Karpas-422 (cell line): ENCODE results near the gene ATF6B. TPM values are rescaled to one million over a fixed set of nuclear protein-coding genes. Genes with fewer than 3 reads are reported as not detected.
A peak's percentile ranks its signal among the peaks of the same experiment; 100 is the strongest.

Experiments used
- DNase-seq: peaks from one replicate; pipeline ENCODE4 v3.0.0-alpha.2; 2015
- H2AFZ ChIP-seq: fragments of 200-600 bp; sonication (generic); 2 replicates; pipeline ENCODE4 v1.6.1; 2014; ENCODE audit warnings: antibody characterized with exemption, low read length, mixed read lengths
- H3K27ac ChIP-seq: fragments of 200-600 bp; sonication (generic); 2 replicates; pipeline ENCODE4 v1.5.1; 2014; ENCODE audit warnings: mild to moderate bottlenecking, low read length, moderate library complexity
- H3K27me3 ChIP-seq: fragments of 200-600 bp; sonication (generic); 2 replicates; pipeline ENCODE4 v1.6.1; 2014; ENCODE audit warnings: low read length, mixed read lengths
- H3K36me3 ChIP-seq: fragments of 200-600 bp; sonication (generic); 2 replicates; pipeline ENCODE4 v1.6.1; 2014; ENCODE audit warnings: low read length, mixed read lengths; ENCODE audit not compliant: insufficient read depth
- H3K4me1 ChIP-seq: fragments of 200-600 bp; sonication (generic); 2 replicates; pipeline ENCODE4 v1.6.1; 2014; ENCODE audit warnings: mild to moderate bottlenecking, low read length, mixed read lengths
- H3K4me2 ChIP-seq: fragments of 200-600 bp; sonication (generic); 2 replicates; pipeline ENCODE4 v1.6.1; 2014; ENCODE audit warnings: low read length, low read depth, mild to moderate bottlenecking; ENCODE audit not compliant: poor library complexity, severe bottlenecking
- H3K4me3 ChIP-seq: fragments of 200-600 bp; sonication (generic); 2 replicates; pipeline ENCODE4 v1.5.1; 2014; ENCODE audit warnings: mild to moderate bottlenecking, antibody characterized with exemption, low read length, mixed read lengths
- H3K79me2 ChIP-seq: fragments of 200-600 bp; sonication (generic); 2 replicates; pipeline ENCODE4 v1.6.1; 2014; ENCODE audit warnings: mild to moderate bottlenecking, low read length, mixed read lengths
- H3K9ac ChIP-seq: fragments of 200-600 bp; sonication (generic); 2 replicates; pipeline ENCODE4 v1.6.0; 2014; ENCODE audit warnings: low read length
- H3K9me2 ChIP-seq: fragments of 200-600 bp; sonication (generic), shearing (Covaris generic); replicated peaks from 2 replicates; pipeline ENCODE4 v1.6.0; 2014; ENCODE audit warnings: mild to moderate bottlenecking, low read length, moderate library complexity; ENCODE audit not compliant: insufficient read depth
- H3K9me3 ChIP-seq: fragments of 300-700, 200-600 bp; sonication (generic); 2 replicates; pipeline ENCODE4 v1.6.1; 2014; ENCODE audit warnings: low read length, mixed read lengths
- H4K20me1 ChIP-seq: fragments of 200-600 bp; sonication (generic); 2 replicates; pipeline ENCODE4 v1.6.1; 2014; ENCODE audit warnings: mild to moderate bottlenecking, antibody characterized with exemption, low read length, low read depth; ENCODE audit not compliant: insufficient read depth
- total RNA-seq: library from RNA; depleted of rRNA; stranded (reverse); fragments of >200 nt; shearing (Covaris generic); gene quantifications from 2 replicates; pipeline ENCODE4 v1.2.3, GENCODE V29; 2014; ENCODE audit warnings: low replicate concordance

Gene ATF6B
- total RNA-seq, 1 experiment from 2014 or later: 51.3 TPM

DNA sequence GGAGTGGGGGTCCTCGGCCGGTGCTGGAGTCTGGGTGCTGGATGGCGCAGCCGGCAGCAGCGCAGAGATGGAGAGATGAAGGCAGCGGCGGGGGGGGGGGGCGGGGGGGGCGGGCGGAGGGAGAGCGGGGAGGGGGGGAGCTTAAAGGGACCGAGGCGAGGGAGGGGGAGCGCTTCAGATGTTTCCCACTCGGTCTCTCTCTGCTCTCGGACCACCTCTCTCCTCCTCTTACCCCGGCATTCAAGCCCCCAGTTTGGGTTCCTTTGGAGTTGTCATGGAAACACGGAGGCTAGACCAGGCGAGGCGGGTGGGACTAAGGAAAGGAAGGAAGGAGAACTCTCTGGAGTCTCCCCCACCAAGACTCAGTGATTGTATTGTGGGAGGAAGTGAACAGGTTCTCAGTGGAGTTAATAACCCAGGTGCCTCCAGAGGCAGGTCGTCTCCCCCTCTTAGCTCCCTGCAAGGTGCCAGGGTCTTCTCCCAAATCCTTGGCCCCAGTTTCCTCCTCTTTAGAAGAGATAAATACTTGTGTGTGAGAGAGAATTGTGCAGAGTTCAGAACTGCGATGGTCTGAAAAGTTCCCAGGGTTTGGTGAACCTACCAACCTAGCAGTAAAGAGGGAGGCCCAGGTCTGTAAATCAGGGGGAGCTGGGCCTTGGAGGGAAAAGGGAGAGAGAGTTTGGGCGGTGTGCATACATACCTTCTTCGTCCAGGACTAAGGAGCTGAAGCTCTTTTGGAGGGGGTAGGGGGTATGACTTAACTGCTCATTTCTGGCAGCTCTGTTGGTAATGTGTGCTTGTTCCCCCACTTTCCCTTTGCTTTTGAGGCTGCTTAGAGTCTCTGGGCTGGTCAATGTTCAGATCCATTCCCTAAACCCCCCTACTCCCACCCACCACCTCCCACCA lies 24.1 kb upstream of the ATF6B start, which contains the start of gene PRRT1:
TSS of gene PRRT1 (minus strand) at position 77 of the 906 bp plus-strand sequence. CDS start 112 bp downstream, outside the sequence.
- Histone ChIP-seq H3K79me2 (peaks cover 10% of the 10 kb centered on the region; the same call in 1 of the 2 replicates), H4K20me1 (no peaks in the 10 kb centered on the region), H2AFZ (no peak within 1 kb of the TSS), H3K27ac (no peak within 1 kb of the TSS), H3K4me3 (no peak within 1 kb of the TSS), H3K4me2 (peak within 1 kb of the TSS; percentile 80), H3K9me2 (no peaks in the 10 kb centered on the region), H3K27me3 (no peaks in the 10 kb centered on the region), H3K9ac (no peak within 1 kb of the TSS), H3K4me1 (peaks cover 22% of the 10 kb centered on the region), H3K9me3 (no peaks in the 10 kb centered on the region), H3K36me3 (no peaks in the 10 kb centered on the region)
- DNase-seq: no peak

- DNase-seq: no peak
- H3K27me3 ChIP-seq: no peaks in the 10 kb centered on the region
- no peak overlapping the region for H3K27ac ChIP-seq
- H3K36me3 ChIP-seq: no peaks in the 10 kb centered on the region
- H3K9me3 ChIP-seq: no peaks in the 10 kb centered on the region
- peaks cover 22% of the 10 kb centered on the region for H3K4me1 ChIP-seq
- H2AFZ ChIP-seq: no peak overlapping the region
- H4K20me1 ChIP-seq: no peaks in the 10 kb centered on the region
- H3K4me3 ChIP-seq: no peak overlapping the region
- H3K79me2 ChIP-seq: peaks cover 10% of the 10 kb centered on the region; the same call in 1 of the 2 replicates
- H3K9me2 ChIP-seq: no peaks in the 10 kb centered on the region
- H3K4me2 ChIP-seq: no peak overlapping the region
- no peak overlapping the region for H3K9ac ChIP-seq
These were observed 23.3 kb upstream of the ATF6B start for GRCh38 chr6:32151181-32151862.

- Histone ChIP-seq H3K9me3 (no peaks in the 10 kb centered on the region), H3K4me3 (no peak overlapping the region), H3K9me2 (no peaks in the 10 kb centered on the region), H3K4me1 (peaks cover 15% of the 10 kb centered on the region), H3K27me3 (no peaks in the 10 kb centered on the region), H3K27ac (no peak overlapping the region), H3K36me3 (no peaks in the 10 kb centered on the region), H3K4me2 (no peak overlapping the region), H3K9ac (no peak overlapping the region), H4K20me1 (no peaks in the 10 kb centered on the region), H3K79me2 (peaks cover 4% of the 10 kb centered on the region; the same call in 1 of the 2 replicates), H2AFZ (no peak overlapping the region)
- no peak for DNase-seq
These were observed 22.2 kb upstream of the ATF6B start for GRCh38 chr6:32149932-32150870.

GRCh38 chr6:32149092-32149755 lies 21.2 kb upstream of the ATF6B start:
- Histone ChIP-seq H3K9ac (no peak overlapping the region), H3K36me3 (no peaks in the 10 kb centered on the region), H2AFZ (no peak overlapping the region), H3K9me3 (no peaks in the 10 kb centered on the region), H3K4me2 (no peak overlapping the region), H3K79me2 (no peaks in the 10 kb centered on the region), H3K27me3 (no peaks in the 10 kb centered on the region), H4K20me1 (no peaks in the 10 kb centered on the region), H3K27ac (no peak overlapping the region), H3K9me2 (no peaks in the 10 kb centered on the region), H3K4me1 (peaks cover 11% of the 10 kb centered on the region), H3K4me3 (no peak overlapping the region)
- no peak for DNase-seq

GRCh38 chr6:32148289-32149091 lies 20.4 kb upstream of the ATF6B start:
- Histone ChIP-seq H2AFZ (no peak overlapping the region), H3K4me2 (no peak overlapping the region), H3K27me3 (no peaks in the 10 kb centered on the region), H3K27ac (no peak overlapping the region), H3K79me2 (no peaks in the 10 kb centered on the region), H3K9me2 (no peaks in the 10 kb centered on the region), H3K9ac (no peak overlapping the region), H4K20me1 (no peaks in the 10 kb centered on the region), H3K4me1 (peaks cover 8% of the 10 kb centered on the region), H3K4me3 (no peak overlapping the region), H3K9me3 (no peaks in the 10 kb centered on the region), H3K36me3 (no peaks in the 10 kb centered on the region)
- peak; percentile 44 for DNase-seq

DNA sequence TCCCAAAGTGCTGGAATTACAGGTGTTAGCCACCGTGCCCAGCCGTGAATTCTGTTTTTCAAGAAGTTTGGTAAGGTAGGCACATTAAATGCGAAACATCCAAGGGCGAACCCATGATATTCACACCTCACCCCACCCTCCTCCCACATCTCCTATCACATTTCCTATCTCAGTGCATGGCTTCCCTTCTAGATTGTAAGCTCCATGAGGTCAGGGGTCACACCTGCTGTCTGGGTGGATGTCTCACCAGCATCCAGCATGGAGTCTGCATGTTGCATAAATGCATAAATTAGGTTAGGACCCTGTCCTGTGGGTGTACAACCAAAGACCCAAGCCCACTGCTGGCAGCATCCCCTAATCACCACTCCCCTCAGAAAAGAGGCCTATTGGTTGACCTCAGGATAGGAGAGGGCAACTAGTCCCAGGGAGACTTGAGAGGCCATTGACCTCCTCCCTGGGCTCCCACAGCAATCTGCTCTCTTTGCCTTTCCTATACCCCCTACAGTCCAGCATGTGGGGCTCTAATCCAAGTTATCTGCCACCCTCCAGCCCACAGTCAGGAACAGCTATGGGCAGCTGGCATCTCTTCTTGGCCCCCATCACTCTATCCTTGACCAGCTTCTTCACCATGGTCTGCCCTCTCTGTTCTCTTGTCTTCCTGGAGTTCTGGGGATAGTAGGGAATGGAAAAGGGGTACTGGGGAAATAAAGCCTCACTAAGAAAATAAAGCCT lies 19.5 kb upstream of the ATF6B start:
- H3K27ac ChIP-seq: no peak overlapping the region
- H2AFZ ChIP-seq: no peak overlapping the region
- no peaks in the 10 kb centered on the region for H3K36me3 ChIP-seq
- H3K4me1 ChIP-seq: no peaks in the 10 kb centered on the region
- DNase-seq: no peak
- H3K27me3 ChIP-seq: no peaks in the 10 kb centered on the region
- no peaks in the 10 kb centered on the region for H3K9me2 ChIP-seq
- no peak overlapping the region for H3K9ac ChIP-seq
- no peaks in the 10 kb centered on the region for H3K79me2 ChIP-seq
- H4K20me1 ChIP-seq: no peaks in the 10 kb centered on the region
- no peak overlapping the region for H3K4me2 ChIP-seq
- H3K4me3 ChIP-seq: no peak overlapping the region
- no peaks in the 10 kb centered on the region for H3K9me3 ChIP-seq
